ENCODE measurements around the gene ADNP.

The ADNP gene

GRCh38 chr20:50844430-50845100 lies 86.7 kb downstream of the ADNP start:
- no peak for DNase-seq

GRCh38 chr20:50843331-50844276 lies 87.6 kb downstream of the ADNP start:
- DNase-seq = no peak

- DNase-seq = no peak
Observed at GRCh38 chr20:50842821-50843220, 88.4 kb downstream of the ADNP start.
